MG63 (cell line): ENCODE results near the gene SPN. TPM values are rescaled to one million over a fixed set of nuclear protein-coding genes. Genes with fewer than 3 reads are reported as not detected.
"Not testable (repeated sequence)": the region's sequence is repeated elsewhere in the genome, so short reads cannot be mapped to it uniquely, and the experiment has no call there.

Source experiments
- DNase-seq: peaks from one replicate; pipeline ENCODE4 v3.0.0-alpha.2; 2020
- H3K27me3 ChIP-seq: fragments of 250-450 bp; sonication (Bioruptor Pico); 2 replicates; pipeline ENCODE4 v1.5.1; 2020; ENCODE audit warnings: mild to moderate bottlenecking, moderate library complexity
- H3K36me3 ChIP-seq: fragments of 250-450 bp; sonication (Bioruptor Pico); 2 replicates; pipeline ENCODE4 v1.5.1; 2020; ENCODE audit warnings: mild to moderate bottlenecking, moderate library complexity
- H3K4me3 ChIP-seq: fragments of 250-450 bp; sonication (Bioruptor Pico); 2 replicates; pipeline ENCODE4 v1.5.1; 2020; ENCODE audit warnings: mild to moderate bottlenecking, moderate library complexity
- H3K9me3 ChIP-seq: fragments of 250-450 bp; sonication (Bioruptor Pico); 2 replicates; pipeline ENCODE4 v1.5.1; 2020; ENCODE audit warnings: mild to moderate bottlenecking, moderate library complexity
- total RNA-seq: library from RNA; depleted of rRNA; stranded (reverse); fragments of >200 nt; shearing (Covaris generic); gene quantifications from 2 replicates; pipeline ENCODE4 v1.2.3, GENCODE V29; 2014; ENCODE audit warnings: low replicate concordance

Gene SPN
- total RNA-seq, 1 experiment from 2014 or later = not detected

DNA sequence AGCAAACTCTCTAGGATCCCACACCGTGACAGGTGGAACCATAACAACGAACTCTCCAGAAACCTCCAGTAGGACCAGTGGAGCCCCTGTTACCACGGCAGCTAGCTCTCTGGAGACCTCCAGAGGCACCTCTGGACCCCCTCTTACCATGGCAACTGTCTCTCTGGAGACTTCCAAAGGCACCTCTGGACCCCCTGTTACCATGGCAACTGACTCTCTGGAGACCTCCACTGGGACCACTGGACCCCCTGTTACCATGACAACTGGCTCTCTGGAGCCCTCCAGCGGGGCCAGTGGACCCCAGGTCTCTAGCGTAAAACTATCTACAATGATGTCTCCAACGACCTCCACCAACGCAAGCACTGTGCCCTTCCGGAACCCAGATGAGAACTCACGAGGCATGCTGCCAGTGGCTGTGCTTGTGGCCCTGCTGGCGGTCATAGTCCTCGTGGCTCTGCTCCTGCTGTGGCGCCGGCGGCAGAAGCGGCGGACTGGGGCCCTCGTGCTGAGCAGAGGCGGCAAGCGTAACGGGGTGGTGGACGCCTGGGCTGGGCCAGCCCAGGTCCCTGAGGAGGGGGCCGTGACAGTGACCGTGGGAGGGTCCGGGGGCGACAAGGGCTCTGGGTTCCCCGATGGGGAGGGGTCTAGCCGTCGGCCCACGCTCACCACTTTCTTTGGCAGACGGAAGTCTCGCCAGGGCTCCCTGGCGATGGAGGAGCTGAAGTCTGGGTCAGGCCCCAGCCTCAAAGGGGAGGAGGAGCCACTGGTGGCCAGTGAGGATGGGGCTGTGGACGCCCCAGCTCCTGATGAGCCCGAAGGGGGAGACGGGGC is 1.3 kb downstream of the SPN start:
- Histone ChIP-seq H3K4me3 (no peak overlapping the region), H3K27me3 (no peaks in the 10 kb centered on the region), H3K9me3 (no peaks in the 10 kb centered on the region), H3K36me3 (no peaks in the 10 kb centered on the region)
- no peak for DNase-seq

DNA sequence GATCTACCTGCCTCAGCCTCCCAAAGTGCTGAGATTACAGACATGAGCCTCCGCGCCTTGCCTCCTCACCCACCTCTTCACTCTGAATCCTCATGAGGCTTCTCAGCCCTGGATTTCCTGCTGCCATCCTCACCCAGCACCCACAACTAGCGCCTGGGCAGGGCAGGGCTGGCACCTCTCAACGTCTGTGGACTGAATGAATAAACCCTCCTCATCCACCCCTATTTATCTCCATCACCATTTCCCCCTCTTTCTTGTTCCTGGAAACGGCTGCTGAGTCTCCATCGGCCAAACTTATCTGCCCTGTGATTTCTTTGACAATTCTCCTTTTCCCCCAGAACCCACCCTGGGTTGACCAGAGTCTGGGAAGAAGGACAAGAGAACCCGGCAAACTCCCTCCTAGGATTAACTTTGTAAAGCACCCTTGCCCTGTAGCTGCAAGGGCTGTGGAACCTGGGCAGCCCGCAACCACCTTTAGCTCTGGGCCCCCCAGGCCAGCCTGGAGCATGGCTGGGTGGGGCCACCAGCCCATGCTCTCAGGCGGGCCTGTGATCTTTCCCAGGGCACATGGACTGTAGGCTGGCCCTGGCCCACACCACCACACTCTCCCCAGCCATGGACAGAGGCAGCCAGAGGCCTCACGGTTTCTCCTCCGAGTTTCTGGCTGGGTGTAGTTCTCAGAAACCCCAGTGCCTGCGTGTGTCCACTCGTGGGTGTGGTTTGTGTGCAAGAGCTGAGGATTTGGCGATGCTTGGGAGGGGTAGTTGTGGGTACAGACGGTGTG is 2.4 kb downstream of the SPN start:
- H3K36me3 ChIP-seq = no peaks in the 10 kb centered on the region
- DNase-seq = no peak
- H3K27me3 ChIP-seq = no peaks in the 10 kb centered on the region
- no peaks in the 10 kb centered on the region for H3K9me3 ChIP-seq
- H3K4me3 ChIP-seq = no peak overlapping the region

DNA sequence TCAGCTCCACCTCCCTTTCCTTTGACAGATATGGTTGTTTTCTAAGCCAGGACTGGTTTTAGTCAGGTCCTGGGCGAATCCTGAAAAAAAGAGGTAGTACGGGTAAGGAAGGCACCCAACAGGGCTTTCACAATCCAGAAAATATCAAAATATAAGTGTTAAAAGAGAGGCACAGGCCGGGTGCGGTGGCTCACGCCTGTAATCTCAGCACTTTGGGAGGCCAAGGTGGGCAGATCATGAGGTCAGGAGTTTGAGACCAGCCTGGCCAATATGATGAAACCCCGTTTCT is 4.2 kb downstream of the SPN start:
- H3K36me3 ChIP-seq, H3K27me3 ChIP-seq, DNase-seq, H3K4me3 ChIP-seq, H3K9me3 ChIP-seq: not testable (repeated sequence)

DNA sequence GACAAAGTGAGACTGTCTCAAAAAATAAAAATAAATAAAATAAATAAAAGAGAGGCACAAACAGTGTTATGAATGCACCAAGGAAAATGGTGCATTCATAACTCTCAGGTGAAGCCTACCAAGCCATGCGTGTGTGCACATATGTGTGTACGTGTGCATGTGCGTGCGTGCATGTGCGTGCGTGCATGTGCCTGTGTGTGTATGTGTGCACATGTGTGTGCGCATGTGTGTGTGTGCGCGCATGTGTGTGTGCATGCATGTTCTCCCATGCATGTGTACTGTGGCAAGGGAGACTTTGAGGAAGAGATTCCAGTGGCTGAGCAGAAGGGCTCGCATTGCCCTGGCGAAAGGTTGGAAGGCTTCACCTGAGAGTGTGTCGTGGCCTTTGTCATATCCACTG is 4.7 kb downstream of the SPN start:
- Histone ChIP-seq H3K36me3 (no peaks in the 10 kb centered on the region), H3K4me3 (no peak overlapping the region), H3K9me3 (no peaks in the 10 kb centered on the region), H3K27me3 (no peaks in the 10 kb centered on the region)
- no peak for DNase-seq

DNA sequence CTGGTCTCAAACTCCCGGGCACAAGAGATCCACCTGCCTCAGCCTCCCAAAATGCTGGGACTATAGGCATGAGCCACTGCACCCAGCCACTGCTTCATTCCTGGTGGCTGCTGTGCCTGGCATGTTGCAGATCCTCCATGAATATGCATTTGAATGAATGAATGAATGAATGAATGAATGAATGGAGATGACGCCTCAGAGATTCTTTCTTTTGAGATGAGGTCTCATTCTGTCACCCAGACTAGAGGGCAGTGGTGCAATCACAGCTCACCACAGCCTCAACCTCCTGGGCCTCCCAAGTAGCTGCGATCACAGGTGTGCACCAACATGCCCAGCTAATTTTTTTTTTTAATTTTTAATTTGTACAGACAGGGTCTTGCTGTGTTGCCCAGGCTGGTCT is 5.2 kb downstream of the SPN start:
- H3K27me3 ChIP-seq = no peaks in the 10 kb centered on the region
- DNase-seq = no peak
- H3K36me3 ChIP-seq = no peaks in the 10 kb centered on the region
- no peaks in the 10 kb centered on the region for H3K9me3 ChIP-seq
- no peak overlapping the region for H3K4me3 ChIP-seq

DNA sequence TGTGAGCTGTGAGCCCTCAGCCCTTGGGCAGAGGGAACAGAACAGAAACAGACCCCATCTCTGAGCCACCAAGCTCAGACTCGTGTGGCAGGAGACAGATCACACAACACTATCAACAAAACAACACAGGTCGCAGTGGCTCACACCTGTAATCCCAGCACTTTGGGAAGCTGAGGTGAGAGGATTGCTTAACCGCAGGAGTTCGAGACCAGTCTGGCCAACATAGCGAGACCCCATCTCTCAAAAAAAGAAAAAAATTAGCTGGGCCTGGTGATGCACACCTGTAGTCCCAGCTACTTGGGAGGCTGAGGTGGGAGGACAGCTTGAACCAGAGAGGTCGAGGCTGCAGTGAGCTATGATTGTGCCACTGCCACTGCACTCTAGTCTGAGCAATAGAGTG is 10.5 kb downstream of the SPN start:
- Histone ChIP-seq H3K4me3 (no peak overlapping the region), H3K36me3 (no peaks in the 10 kb centered on the region), H3K9me3 (no peaks in the 10 kb centered on the region), H3K27me3 (no peaks in the 10 kb centered on the region)
- no peak for DNase-seq

DNA sequence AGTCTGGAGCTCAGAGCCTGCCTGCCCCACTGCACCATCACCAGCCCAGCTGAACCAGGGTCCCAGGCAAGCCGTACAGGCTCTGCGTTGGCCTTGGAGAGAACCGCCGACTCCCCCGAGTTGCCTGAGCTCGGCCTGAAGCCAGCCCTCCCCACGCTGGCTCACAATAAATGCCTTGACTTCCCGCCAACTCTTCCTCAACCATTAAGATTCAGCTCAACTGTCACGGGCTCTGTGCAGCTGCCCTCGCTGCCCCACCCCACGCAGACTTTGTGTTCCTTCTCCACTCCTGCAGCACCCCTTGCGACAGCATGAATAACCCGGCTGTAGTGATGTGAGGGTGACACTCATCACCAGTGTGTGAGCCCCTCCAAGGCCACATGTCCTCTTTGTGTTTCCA is 11.1 kb downstream of the SPN start:
- Histone ChIP-seq H3K36me3 (no peaks in the 10 kb centered on the region), H3K4me3 (no peak overlapping the region)
- DNase-seq = no peak

DNA sequence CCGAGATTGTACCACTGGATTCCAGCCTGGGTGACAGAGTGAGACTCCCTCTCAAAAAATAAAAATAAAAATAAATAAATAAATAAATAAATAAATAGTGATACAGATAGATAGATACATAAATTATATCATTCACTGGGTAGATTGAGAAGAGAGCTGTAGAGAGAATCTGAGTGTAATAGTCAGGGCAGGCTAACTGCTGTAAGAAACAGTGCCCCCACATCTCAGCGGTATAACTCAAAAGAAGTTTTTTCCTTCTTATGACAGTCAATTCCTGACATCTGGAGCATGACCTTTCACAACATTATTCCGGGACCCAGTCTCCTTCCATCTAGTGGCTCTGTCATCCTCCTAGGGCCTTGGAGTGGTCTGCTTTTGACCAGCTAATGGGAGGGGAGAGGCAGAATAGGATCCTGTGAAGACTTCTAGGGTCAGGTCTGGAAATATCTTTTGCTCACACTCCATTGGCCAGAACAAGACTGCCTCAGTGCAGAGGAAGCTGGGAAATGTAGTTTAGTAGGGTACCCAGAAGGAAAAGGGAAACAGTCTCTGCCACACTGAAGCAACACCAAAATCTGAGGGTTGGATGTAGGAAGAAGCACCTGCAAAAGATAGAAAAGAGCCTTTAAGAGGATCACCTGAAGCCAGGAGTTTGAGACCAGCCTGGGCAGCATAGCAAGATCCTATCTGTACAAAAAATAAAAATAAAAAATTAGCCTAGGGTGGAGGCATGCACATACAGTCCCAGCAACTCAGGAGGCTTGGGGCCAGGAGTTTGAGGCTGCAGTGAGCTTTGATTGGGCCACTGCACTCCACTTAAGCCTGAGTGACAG is 13.0 kb downstream of the SPN start:
- no peak for DNase-seq
- Histone ChIP-seq H3K4me3 (no peak overlapping the region), H3K9me3 (no peaks in the 10 kb centered on the region), H3K36me3 (no peaks in the 10 kb centered on the region), H3K27me3 (no peaks in the 10 kb centered on the region)

More for the DNA sequence above, 11.1 kb downstream of the SPN start:
- Histone ChIP-seq H3K27me3 (no peaks in the 10 kb centered on the region), H3K9me3 (no peaks in the 10 kb centered on the region)

DNA sequence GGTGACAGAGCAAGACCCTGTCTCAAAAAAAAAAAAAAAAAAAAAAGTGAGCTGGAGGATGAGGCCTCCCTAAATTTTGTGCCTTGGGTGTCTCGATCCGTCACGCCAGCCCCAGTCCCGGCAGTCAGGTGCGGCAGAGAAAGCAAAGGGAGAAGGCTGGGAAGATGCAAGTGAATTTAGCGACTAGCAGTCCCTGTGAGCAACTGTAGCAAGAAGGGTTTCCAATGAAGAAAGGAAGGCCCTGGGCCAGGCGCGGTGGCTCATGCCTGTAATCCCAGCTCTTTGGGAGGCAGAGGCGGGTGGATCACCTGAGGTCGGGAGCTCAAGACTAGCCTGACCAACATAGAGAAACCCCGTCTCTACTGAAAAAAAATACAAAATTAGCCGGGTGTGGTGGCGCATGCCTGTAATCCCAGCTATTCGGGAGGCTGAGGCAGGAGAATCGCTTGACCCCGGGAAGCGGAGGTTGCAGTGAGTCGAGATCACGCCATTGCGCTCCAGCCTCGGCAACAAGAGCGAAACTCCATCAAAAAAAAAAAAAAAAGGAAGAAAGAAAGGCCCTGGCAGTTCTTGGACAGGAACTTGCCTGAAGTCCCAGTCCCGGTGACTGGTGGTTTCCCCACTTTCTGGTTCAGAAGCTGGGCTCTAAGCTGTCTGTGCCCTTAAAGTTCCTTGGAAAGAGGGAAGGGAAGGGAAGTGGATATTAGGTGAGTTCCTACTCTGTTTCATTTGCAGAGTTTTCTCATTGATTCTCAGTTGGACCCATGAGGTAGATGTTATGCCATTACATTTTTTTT is 14.1 kb downstream of the SPN start:
- no peak for DNase-seq
- Histone ChIP-seq H3K4me3 (no peak overlapping the region), H3K27me3 (no peaks in the 10 kb centered on the region), H3K36me3 (no peaks in the 10 kb centered on the region), H3K9me3 (no peaks in the 10 kb centered on the region)

DNA sequence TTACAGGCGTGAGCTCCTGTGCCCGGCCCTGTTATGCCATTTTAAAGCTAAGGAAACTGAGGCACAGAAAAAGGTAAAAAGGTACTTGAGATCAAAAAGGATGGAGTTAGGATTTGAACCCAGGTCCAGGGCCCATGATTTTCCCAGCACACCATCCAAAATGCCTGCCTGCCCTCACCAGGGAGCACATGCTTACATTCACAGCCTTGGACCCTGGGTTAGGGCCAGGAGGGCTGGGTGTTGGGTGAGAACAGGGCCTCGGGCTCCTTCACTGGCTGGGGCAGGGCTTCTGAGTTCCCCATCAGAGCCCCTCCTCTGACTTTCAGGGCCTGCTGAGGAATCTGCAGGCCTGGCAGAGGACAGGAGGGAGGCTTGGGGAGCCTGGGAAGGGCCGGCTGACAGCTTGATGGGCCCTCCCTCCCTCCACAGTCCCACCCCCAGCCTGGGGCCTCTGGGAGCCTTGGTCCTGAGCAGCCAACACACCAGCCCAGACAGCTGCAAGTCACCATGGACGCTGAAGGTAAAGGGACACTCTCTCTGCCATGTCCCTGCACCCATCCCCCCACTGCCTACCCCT is 15.7 kb downstream of the SPN start, which contains the start of gene QPRT:
Gene QPRT, plus strand, starts transcription at position 490 of the 577 bp plus-strand sequence. Its CDS starts 18 bp downstream, at position 508.
- no peaks in the 10 kb centered on the region for H3K36me3 ChIP-seq
- no peaks in the 10 kb centered on the region for H3K9me3 ChIP-seq
- DNase-seq = no peak
- H3K27me3 ChIP-seq = no peaks in the 10 kb centered on the region
- H3K4me3 ChIP-seq = no peak within 1 kb of the TSS

DNA sequence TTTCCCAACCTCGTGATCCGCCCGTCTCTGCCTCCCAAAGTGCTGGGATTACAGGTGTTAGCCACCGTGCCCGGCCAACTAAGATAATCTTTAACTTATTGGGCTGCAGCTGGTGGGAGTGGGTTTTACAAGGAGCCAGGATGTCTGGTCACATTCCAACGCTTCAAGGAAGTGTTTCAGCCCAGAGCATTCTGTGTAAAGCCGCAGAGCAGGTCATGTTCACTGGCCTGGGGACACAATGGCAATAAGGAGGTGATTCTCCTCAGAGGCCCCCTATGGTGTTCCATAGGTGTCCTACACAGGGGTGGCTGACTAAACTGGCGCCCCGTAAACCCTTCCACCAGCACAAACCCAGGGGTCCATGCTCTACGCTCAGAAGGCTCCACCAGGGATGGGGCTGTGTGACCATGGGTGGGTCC is 17.1 kb downstream of the SPN start:
- Histone ChIP-seq H3K9me3 (no peaks in the 10 kb centered on the region), H3K27me3 (no peaks in the 10 kb centered on the region), H3K36me3 (no peaks in the 10 kb centered on the region), H3K4me3 (no peak overlapping the region)
- DNase-seq = no peak

DNA sequence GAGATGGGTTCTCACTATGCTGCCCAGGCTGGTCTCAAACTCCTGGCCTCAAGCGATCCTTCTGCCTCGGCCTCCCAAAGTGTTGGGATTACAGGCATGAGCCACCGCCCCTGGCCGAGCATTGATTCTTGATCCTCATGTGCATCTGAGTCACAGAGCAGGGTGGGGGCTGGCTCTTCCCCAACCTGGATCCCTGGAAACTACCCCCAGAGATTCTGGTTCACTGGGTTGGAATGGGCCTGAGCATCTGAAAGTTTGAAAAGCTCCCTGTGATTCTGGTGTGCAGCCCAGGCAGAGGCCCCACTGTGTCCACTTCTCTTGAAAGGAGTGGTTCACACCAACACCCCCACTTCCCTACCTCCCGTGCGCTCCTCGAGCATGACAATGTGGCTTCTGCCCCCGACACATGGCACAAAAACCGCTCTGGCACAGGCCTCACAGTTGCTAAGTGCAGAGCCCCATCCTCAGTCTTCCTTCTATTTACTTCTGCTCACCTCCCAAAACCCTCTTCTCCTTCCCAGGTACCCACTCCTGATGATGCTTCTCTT is 20.6 kb downstream of the SPN start:
- Histone ChIP-seq H3K27me3 (no peaks in the 10 kb centered on the region), H3K36me3 (no peaks in the 10 kb centered on the region), H3K9me3 (no peaks in the 10 kb centered on the region), H3K4me3 (no peak overlapping the region)
- DNase-seq = no peak

DNA sequence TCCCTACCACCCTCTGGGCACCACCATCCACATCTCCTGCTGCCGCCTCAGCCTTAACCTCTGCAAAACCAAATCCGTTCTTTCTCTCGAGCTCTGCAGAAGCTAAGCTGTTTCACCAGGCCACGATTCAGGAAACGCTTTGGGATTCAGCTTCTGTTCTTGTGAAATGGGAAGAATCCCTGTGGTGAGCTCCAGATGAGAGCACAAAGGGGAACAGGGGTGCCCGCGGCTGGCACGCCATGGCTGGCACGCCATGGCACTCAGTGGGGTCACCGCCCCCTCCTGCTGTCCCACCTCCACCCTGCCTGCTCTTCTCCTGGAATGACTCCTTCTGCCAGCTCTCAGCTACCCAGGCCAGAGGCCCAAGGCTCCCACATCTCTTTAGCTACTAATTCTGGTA is 21.6 kb downstream of the SPN start:
- no peaks in the 10 kb centered on the region for H3K9me3 ChIP-seq
- DNase-seq = no peak
- no peaks in the 10 kb centered on the region for H3K27me3 ChIP-seq
- no peaks in the 10 kb centered on the region for H3K36me3 ChIP-seq
- H3K4me3 ChIP-seq = no peak overlapping the region

DNA sequence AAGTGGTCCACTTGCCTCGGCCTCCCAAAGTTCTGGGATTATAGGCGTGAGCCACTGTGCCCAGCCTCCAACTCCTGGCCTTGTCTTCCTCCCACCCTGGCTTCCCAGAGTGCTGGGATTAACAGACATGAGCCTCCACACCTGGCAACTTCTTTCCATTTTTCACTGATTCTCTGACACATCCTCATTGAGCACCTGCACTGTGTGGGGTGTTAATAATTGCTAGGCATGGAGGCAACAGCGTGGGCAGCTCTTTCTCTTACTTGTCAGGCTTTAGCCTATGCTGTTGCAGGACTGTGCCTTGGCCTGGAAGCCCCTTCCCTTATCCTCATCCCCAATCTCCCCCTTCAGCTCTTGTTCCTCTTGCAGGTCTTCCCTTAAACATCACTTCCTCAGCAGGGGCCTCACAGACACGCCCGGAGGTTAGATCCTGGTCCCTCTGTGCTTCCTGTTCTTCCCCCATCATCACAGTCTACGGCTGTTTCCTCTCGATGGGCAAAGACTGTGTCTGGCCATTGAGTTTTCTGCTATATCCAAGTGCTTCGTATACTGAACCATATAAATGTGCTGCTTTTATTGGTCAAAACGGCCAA is 23.8 kb downstream of the SPN start:
- Histone ChIP-seq H3K36me3 (no peaks in the 10 kb centered on the region), H3K9me3 (no peaks in the 10 kb centered on the region), H3K4me3 (no peak overlapping the region), H3K27me3 (no peaks in the 10 kb centered on the region)
- DNase-seq = no peak

DNA sequence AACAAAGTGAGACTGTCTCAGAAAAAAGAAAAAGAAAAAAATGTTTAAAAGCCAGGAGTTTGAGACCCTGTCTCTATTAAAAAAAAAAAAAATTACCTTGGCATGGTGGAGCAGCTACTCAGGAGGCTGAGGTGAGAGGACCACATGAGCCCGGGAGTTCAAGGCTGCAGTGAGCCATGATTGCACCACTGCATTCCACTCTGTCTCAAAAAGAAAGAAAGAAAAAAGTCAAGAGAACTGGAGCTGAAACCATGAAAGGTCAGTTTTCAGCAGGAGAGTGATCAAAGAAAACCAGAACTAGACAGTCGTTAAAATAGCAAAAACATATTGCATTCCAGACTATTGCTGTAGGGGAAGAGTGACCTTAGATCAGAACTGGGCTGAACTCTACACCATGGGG is 24.7 kb downstream of the SPN start:
- Histone ChIP-seq H3K9me3 (no peaks in the 10 kb centered on the region), H3K27me3 (no peaks in the 10 kb centered on the region), H3K36me3 (no peaks in the 10 kb centered on the region), H3K4me3 (no peak overlapping the region)
- no peak for DNase-seq

DNA sequence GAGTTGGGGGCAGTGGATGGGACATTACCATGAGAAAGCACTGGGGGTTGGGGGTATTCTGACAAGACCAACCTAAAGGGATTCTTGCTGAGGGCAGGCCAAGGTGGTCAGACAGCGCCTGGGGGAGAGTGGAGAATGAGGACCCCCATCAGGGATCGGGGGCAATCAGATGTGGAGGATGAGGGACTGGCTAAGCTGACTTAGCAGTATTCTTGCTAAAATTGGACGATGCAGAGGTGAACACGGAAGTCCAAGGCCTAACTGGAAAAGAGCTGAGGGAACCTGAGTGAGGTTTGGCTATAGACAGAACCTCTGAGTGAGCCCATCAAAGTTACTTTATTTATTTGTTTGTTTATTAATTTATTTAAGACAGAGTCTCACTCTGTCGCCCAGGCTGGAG is 25.1 kb downstream of the SPN start:
- Histone ChIP-seq H3K9me3 (no peaks in the 10 kb centered on the region), H3K36me3 (no peaks in the 10 kb centered on the region), H3K4me3 (no peak overlapping the region), H3K27me3 (no peaks in the 10 kb centered on the region)
- no peak for DNase-seq
